H9 (cell line): ENCODE results near the gene RMC1. TPM values are rescaled to one million over a fixed set of nuclear protein-coding genes. Genes with fewer than 3 reads are reported as not detected.
"Not testable (repeated sequence)": the region's sequence is repeated elsewhere in the genome, so short reads cannot be mapped to it uniquely, and the experiment has no call there.

Experiments used
- DNase-seq: peaks from one replicate; pipeline ENCODE4 v3.0.0-alpha.2; 2017
- H2AFZ ChIP-seq: one replicate; pipeline ENCODE4 v1.6.1; 2013; ENCODE audit warnings: mild to moderate bottlenecking, low read length, control low read depth, moderate library complexity
- H2AK5ac ChIP-seq: 2 replicates; pipeline ENCODE4 v1.6.1; 2013; ENCODE audit warnings: low read length, control low read depth, mixed read lengths; ENCODE audit not compliant: insufficient read length
- H2BK120ac ChIP-seq: one replicate; pipeline ENCODE4 v1.6.1; 2013; ENCODE audit warnings: low read depth, mild to moderate bottlenecking, low read length, control low read depth, inconsistent platforms; ENCODE audit not compliant: poor library complexity, severe bottlenecking
- H2BK12ac ChIP-seq: 2 replicates; pipeline ENCODE4 v1.6.1; 2013; ENCODE audit warnings: low read length, control low read depth, mixed read lengths, low read depth; ENCODE audit not compliant: insufficient read length
- H2BK15ac ChIP-seq: 2 replicates; pipeline ENCODE4 v1.6.1; 2013; ENCODE audit warnings: low read depth, low read length, control low read depth
- H2BK20ac ChIP-seq: one replicate; pipeline ENCODE4 v1.6.1; 2013; ENCODE audit warnings: low read depth, mild to moderate bottlenecking, low read length, control low read depth, inconsistent platforms; ENCODE audit not compliant: poor library complexity, severe bottlenecking
- H2BK5ac ChIP-seq: 2 replicates; pipeline ENCODE4 v1.6.1; 2013; ENCODE audit warnings: low read length, control low read depth, mixed read lengths; ENCODE audit not compliant: insufficient read length
- H3K14ac ChIP-seq: 2 replicates; pipeline ENCODE4 v1.6.1; 2013; ENCODE audit warnings: low read length, control low read depth; ENCODE audit not compliant: insufficient read depth
- H3K18ac ChIP-seq: 2 replicates; pipeline ENCODE4 v1.6.1; 2013; ENCODE audit warnings: low read depth, mild to moderate bottlenecking, mixed read lengths, low read length, control low read depth; ENCODE audit not compliant: insufficient read length
- H3K23ac ChIP-seq: 2 replicates; pipeline ENCODE4 v1.6.1; 2013; ENCODE audit warnings: low read length, control low read depth, mixed read lengths, low read depth; ENCODE audit not compliant: insufficient read length
- H3K23me2 ChIP-seq: 2 replicates; pipeline ENCODE4 v1.6.1; 2013; ENCODE audit warnings: low read depth, mild to moderate bottlenecking, mixed read lengths, low read length, control low read depth; ENCODE audit not compliant: insufficient read length, poor library complexity, severe bottlenecking
- H3K27ac ChIP-seq: 2 replicates; pipeline ENCODE4 v1.5.1; 2013; ENCODE audit warnings: low read length, control low read depth, mixed read lengths, low read depth; ENCODE audit not compliant: insufficient read length
- H3K27me3 ChIP-seq: 2 replicates; pipeline ENCODE4 v1.6.1; 2013; ENCODE audit warnings: low read length, control low read depth, inconsistent platforms; ENCODE audit not compliant: insufficient read depth
- H3K4ac ChIP-seq: 2 replicates; pipeline ENCODE4 v1.6.1; 2013; ENCODE audit warnings: low read depth, mild to moderate bottlenecking, control low read depth, inconsistent platforms, low read length, moderate library complexity
- H3K4me1 ChIP-seq: 2 replicates; pipeline ENCODE4 v1.6.1; 2013; ENCODE audit warnings: low read length, control low read depth, inconsistent platforms; ENCODE audit not compliant: insufficient read depth
- H3K4me2 ChIP-seq: 2 replicates; pipeline ENCODE4 v1.6.1; 2013; ENCODE audit warnings: low read length, control low read depth, mixed read lengths; ENCODE audit not compliant: insufficient read length, insufficient read depth
- H3K56ac ChIP-seq: 2 replicates; pipeline ENCODE4 v1.6.1; 2013; ENCODE audit warnings: low read depth, mild to moderate bottlenecking, mixed read lengths, low read length, control low read depth; ENCODE audit not compliant: insufficient read length
- H3K79me1 ChIP-seq: 2 replicates; pipeline ENCODE4 v1.6.1; 2013; ENCODE audit warnings: low read depth, mild to moderate bottlenecking, moderate library complexity, low read length, control low read depth, inconsistent platforms; ENCODE audit not compliant: insufficient read depth, poor library complexity, severe bottlenecking
- H3K79me2 ChIP-seq: 2 replicates; pipeline ENCODE4 v1.6.1; 2013; ENCODE audit warnings: low read length, control low read depth, inconsistent platforms; ENCODE audit not compliant: insufficient read depth
- H3K9ac ChIP-seq: 2 replicates; pipeline ENCODE4 v1.6.1; 2013; ENCODE audit warnings: low read length, control low read depth, mixed read lengths; ENCODE audit not compliant: insufficient read length; ENCODE audit errors: extremely low read depth
- H3K9me3 ChIP-seq: one replicate; pipeline ENCODE4 v1.6.1; 2013; ENCODE audit warnings: low read depth, low read length, inconsistent platforms; ENCODE audit not compliant: control insufficient read depth
- H3T11ph ChIP-seq: one replicate; pipeline ENCODE4 v1.6.1; 2013; ENCODE audit warnings: mild to moderate bottlenecking, low read length, control low read depth, inconsistent platforms
- H4K20me1 ChIP-seq: one replicate; pipeline ENCODE4 v1.6.1; 2013; ENCODE audit not compliant: control insufficient read depth, insufficient read length, insufficient read depth
- H4K5ac ChIP-seq: 2 replicates; pipeline ENCODE4 v1.6.1; 2013; ENCODE audit warnings: low read depth, mild to moderate bottlenecking, mixed read lengths, low read length, control low read depth; ENCODE audit not compliant: insufficient read length
- H4K8ac ChIP-seq: replicated peaks from 2 replicates; pipeline ENCODE4 v1.6.1; 2013; ENCODE audit warnings: low read length, control low read depth, mixed read lengths, low read depth; ENCODE audit not compliant: insufficient read length
- H4K91ac ChIP-seq: 2 replicates; pipeline ENCODE4 v1.6.1; 2013; ENCODE audit warnings: low read depth, mild to moderate bottlenecking, moderate library complexity, mixed read lengths, low read length, control low read depth; ENCODE audit not compliant: insufficient read length
- H3K27ac Mint-ChIP-seq, 3 experiments: 2 replicates in 2 of 3; 3 replicates in 1 of 3; pipeline ENCODE4 v1.8.0; 2020 to 2021; ENCODE audit warnings: mixed read lengths in 3 of 3, mild to moderate bottlenecking in 1 of 3, moderate library complexity in 1 of 3
- H3K27me3 Mint-ChIP-seq: 2 replicates; pipeline ENCODE4 v1.8.0; 2021; ENCODE audit warnings: low read depth, mild to moderate bottlenecking, moderate library complexity, mixed read lengths
- H3K36me3 Mint-ChIP-seq, 3 experiments: 2 replicates in 2 of 3; 3 replicates in 1 of 3; pipeline ENCODE4 v1.8.0; 2020 to 2021; ENCODE audit warnings: low read depth in 3 of 3, mixed read lengths in 3 of 3; ENCODE audit not compliant: insufficient read depth in 1 of 3
- H3K4me1 Mint-ChIP-seq, 2 experiments: 2 replicates each; pipeline ENCODE4 v1.8.0; 2020; ENCODE audit warnings: mixed read lengths in 2 of 2
- H3K4me3 Mint-ChIP-seq, 2 experiments: 2 replicates in 1 of 2; 3 replicates in 1 of 2; pipeline ENCODE4 v1.8.0; 2020 to 2021; ENCODE audit warnings: mild to moderate bottlenecking in 2 of 2, mixed read lengths in 2 of 2, moderate library complexity in 1 of 2
- H3K9me3 Mint-ChIP-seq, 2 experiments: 2 replicates in 1 of 2; 3 replicates in 1 of 2; pipeline ENCODE4 v1.8.0; 2020; ENCODE audit warnings: mild to moderate bottlenecking in 2 of 2, mixed read lengths in 2 of 2, moderate library complexity in 1 of 2
- WGBS: extraction: QIAGEN DNeasy Blood & Tissue Kit; methylation state at CpG from one replicate; pipeline ENCODE4 v1.1.7; 2013; ENCODE audit warnings: missing lambda C conversion rate, low lambda C conversion rate, mixed read lengths; ENCODE audit not compliant: insufficient read length; ENCODE audit errors: extremely low coverage; 5-methylcytosine and 5-hydroxymethylcytosine counted together
- total RNA-seq: library from RNA; stranded (reverse); gene quantifications from 2 replicates; pipeline ENCODE4 v1.2.1, GENCODE V29; 2021

The RMC1 gene
- total RNA-seq, 1 experiment from 2014 or later: 21.3 TPM

- not testable (repeated sequence) for H3K4me2 ChIP-seq, H3K27me3 Mint-ChIP-seq, H4K5ac ChIP-seq, H3K23ac ChIP-seq, H2BK15ac ChIP-seq, H3T11ph ChIP-seq, H3K27me3 ChIP-seq, H3K14ac ChIP-seq, H2AFZ ChIP-seq, H4K91ac ChIP-seq, DNase-seq, H3K4me1 Mint-ChIP-seq, H3K79me2 ChIP-seq, H3K4me3 Mint-ChIP-seq, H2AK5ac ChIP-seq, H3K9me3 ChIP-seq, H3K9me3 Mint-ChIP-seq, H4K8ac ChIP-seq, H4K20me1 ChIP-seq, H2BK120ac ChIP-seq, H3K27ac ChIP-seq, H2BK12ac ChIP-seq, H3K9ac ChIP-seq, H2BK5ac ChIP-seq, H2BK20ac ChIP-seq, H3K4me1 ChIP-seq, H3K56ac ChIP-seq, H3K18ac ChIP-seq, H3K4ac ChIP-seq, H3K23me2 ChIP-seq, H3K79me1 ChIP-seq
- Mint-ChIP-seq H3K27ac (peak overlapping the region in 1 of 3 experiments; percentile 74; a peak in 1 of 7 replicates), H3K36me3 (peaks cover 13 to 42% (median 24%) of the 10 kb centered on the region in 3 experiments; a peak in 6 of 7 replicates)
- WGBS: no CpG with 5 or more reads among the region's 7 CpGs
Observed at GRCh38 chr18:23512216-23512615, 8.9 kb downstream of the RMC1 start.
